Skeletal muscle satellite cell (primary cell): ENCODE data around the gene SLC39A3.

Experiments used
- H3K27me3 ChIP-seq: 2 replicates; pipeline ENCODE4 v1.7.0; 2013; ENCODE audit warnings: low read length; ENCODE audit not compliant: control insufficient read depth, insufficient read depth
- H3K36me3 ChIP-seq: 2 replicates; pipeline ENCODE4 v1.7.0; 2013; ENCODE audit warnings: mild to moderate bottlenecking, control low read depth, low read length; ENCODE audit not compliant: insufficient read depth
- H3K4me1 ChIP-seq: 2 replicates; pipeline ENCODE4 v1.7.0; 2013; ENCODE audit warnings: low read length; ENCODE audit not compliant: control insufficient read depth, insufficient read depth
- H3K4me2 ChIP-seq: 2 replicates; pipeline ENCODE4 v1.7.0; 2013; ENCODE audit warnings: mild to moderate bottlenecking, low read length
- H3K4me3 ChIP-seq: 2 replicates; pipeline ENCODE4 v1.7.0; 2013; ENCODE audit warnings: low read length
- H3K9ac ChIP-seq: 2 replicates; pipeline ENCODE4 v1.7.0; 2013; ENCODE audit warnings: mild to moderate bottlenecking, low read depth, low read length, moderate library complexity
- H3K9me3 ChIP-seq: replicated peaks from 2 replicates; pipeline ENCODE4 v1.7.0; 2013; ENCODE audit warnings: mild to moderate bottlenecking, control low read depth, low read length

Gene SLC39A3

DNA sequence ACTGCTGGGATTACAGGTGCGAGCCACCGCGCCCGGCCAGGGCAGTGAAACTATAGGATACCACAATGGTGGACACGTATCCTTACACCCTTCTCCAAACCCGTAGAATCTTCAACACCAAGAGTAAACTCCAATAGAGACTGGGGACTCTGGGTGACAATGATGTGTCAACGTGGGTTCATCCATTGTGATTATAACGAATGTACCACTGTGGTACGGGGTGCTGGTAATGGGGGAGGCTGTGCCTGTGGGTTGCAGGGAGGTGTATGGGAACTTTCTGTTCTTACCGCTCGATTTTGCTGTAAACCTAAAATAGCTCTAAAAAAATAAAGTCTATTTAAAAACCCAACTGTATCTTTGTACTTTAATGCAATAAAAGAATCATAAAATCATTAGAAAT lies 49.0 kb downstream of the SLC39A3 start:
- Histone ChIP-seq H3K9me3 (no peaks in the 10 kb centered on the region), H3K9ac (no peak overlapping the region), H3K36me3 (no peaks in the 10 kb centered on the region), H3K4me1 (no peaks in the 10 kb centered on the region), H3K4me2 (no peak overlapping the region), H3K27me3 (peaks cover 26% of the 10 kb centered on the region), H3K4me3 (no peak overlapping the region)

- H3K4me3 ChIP-seq: no peak overlapping the region
- H3K36me3 ChIP-seq: no peaks in the 10 kb centered on the region
- no peaks in the 10 kb centered on the region for H3K27me3 ChIP-seq
- H3K4me1 ChIP-seq: no peaks in the 10 kb centered on the region
- H3K9ac ChIP-seq: no peak overlapping the region
- no peaks in the 10 kb centered on the region for H3K9me3 ChIP-seq
- H3K4me2 ChIP-seq: no peak overlapping the region
Observed at GRCh38 chr19:2686360-2686759, 53.5 kb downstream of the SLC39A3 start.

DNA sequence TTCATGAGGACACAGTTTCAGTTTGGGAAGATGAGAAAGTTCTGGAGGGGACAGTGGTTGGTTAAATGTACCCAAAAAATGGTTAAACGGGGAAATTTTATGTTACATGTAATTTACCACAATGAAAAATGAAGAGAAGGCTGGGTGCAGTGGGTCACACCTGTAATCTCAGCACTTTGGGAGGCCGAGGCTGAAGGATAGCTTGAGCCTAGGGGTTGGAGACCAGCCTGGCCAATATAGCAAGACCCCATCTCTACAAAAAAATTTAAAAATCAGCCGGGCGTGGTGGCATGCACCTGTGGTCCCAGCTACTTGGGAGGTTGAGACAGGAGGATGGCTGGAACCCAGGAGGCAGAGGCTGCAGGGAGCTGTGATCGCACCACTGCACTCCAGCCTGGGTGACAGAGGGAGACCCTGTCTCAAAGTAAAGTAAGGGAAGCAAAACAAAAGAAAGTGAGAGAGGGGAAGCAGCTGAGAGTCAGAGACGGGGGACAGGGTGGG lies 54.6 kb downstream of the SLC39A3 start:
- H3K36me3 ChIP-seq: no peaks in the 10 kb centered on the region
- H3K9me3 ChIP-seq: no peaks in the 10 kb centered on the region
- no peaks in the 10 kb centered on the region for H3K27me3 ChIP-seq
- no peaks in the 10 kb centered on the region for H3K4me1 ChIP-seq
- H3K4me3 ChIP-seq: no peak overlapping the region
- no peak overlapping the region for H3K4me2 ChIP-seq
- no peak overlapping the region for H3K9ac ChIP-seq

- H3K4me2 ChIP-seq: no peak overlapping the region
- no peaks in the 10 kb centered on the region for H3K36me3 ChIP-seq
- H3K9me3 ChIP-seq: no peaks in the 10 kb centered on the region
- no peak overlapping the region for H3K4me3 ChIP-seq
- no peak overlapping the region for H3K9ac ChIP-seq
- H3K27me3 ChIP-seq: peaks cover 4% of the 10 kb centered on the region
- H3K4me1 ChIP-seq: no peaks in the 10 kb centered on the region
Observed at GRCh38 chr19:2683430-2684003, 56.3 kb downstream of the SLC39A3 start.
